Liver (tissue), 9 donors: ENCODE results near the gene WDR86. TPM values are rescaled to one million over a fixed set of nuclear protein-coding genes. Genes with fewer than 3 reads are reported as not detected.

Experiments used
- DNase-seq: peaks from one replicate; pipeline ENCODE4 v3.0.0-alpha.2; 2017; ENCODE audit warnings: low spot score
- H3K27ac ChIP-seq, 2 donors: one replicate each; pipeline ENCODE4 v1.7.0; 2013; ENCODE audit warnings: inconsistent platforms in 2 of 2, low read length in 2 of 2, control low read depth in 1 of 2, low read depth in 1 of 2, mild to moderate bottlenecking in 1 of 2
- H3K27me3 ChIP-seq, 4 donors: one replicate each; pipeline versions ENCODE4 v1.6.1 to v1.7.0; 2013; ENCODE audit warnings: low read length in 3 of 4, inconsistent platforms in 1 of 4, mild to moderate bottlenecking in 1 of 4, moderate library complexity in 1 of 4; ENCODE audit not compliant: control insufficient read depth in 4 of 4, insufficient read depth in 4 of 4
- H3K36me3 ChIP-seq, 4 donors: one replicate each; pipeline versions ENCODE4 v1.6.1 to v1.7.0; 2013; ENCODE audit warnings: low read length in 3 of 4, mild to moderate bottlenecking in 3 of 4, low read depth in 1 of 4, moderate library complexity in 1 of 4; ENCODE audit not compliant: control insufficient read depth in 4 of 4, insufficient read depth in 3 of 4
- H3K4me1 ChIP-seq, 4 donors: one replicate each; pipeline versions ENCODE4 v1.6.1 to v1.7.0; 2013; ENCODE audit warnings: low read length in 3 of 4, mild to moderate bottlenecking in 3 of 4, moderate library complexity in 1 of 4; ENCODE audit not compliant: control insufficient read depth in 4 of 4, insufficient read depth in 4 of 4
- H3K4me3 ChIP-seq, 3 donors: one replicate each; pipeline versions ENCODE4 v1.6.1 to v1.7.0; 2013; ENCODE audit warnings: low read length in 3 of 3, control low read depth in 1 of 3, low read depth in 1 of 3, mild to moderate bottlenecking in 1 of 3
- H3K9ac ChIP-seq, 2 donors: one replicate each; pipeline ENCODE4 v1.7.0; 2013; ENCODE audit warnings: low read length in 2 of 2, mild to moderate bottlenecking in 2 of 2, moderate library complexity in 2 of 2, control low read depth in 1 of 2, low read depth in 1 of 2
- H3K9me3 ChIP-seq, 4 donors: one replicate each; pipeline versions ENCODE4 v1.6.1 to v1.7.0; 2013; ENCODE audit warnings: low read length in 3 of 4; ENCODE audit not compliant: control insufficient read depth in 4 of 4
- FOXA1 ChIP-seq: IDR thresholded peaks from 2 replicates; pipeline ENCODE4 v1.6.1; 2016; ENCODE audit warnings: antibody characterized with exemption
- FOXA2 ChIP-seq: IDR thresholded peaks from 2 replicates; pipeline ENCODE4 v1.6.1; 2016; ENCODE audit warnings: antibody characterized with exemption
- GABPA ChIP-seq, 2 donors: IDR thresholded peaks in 1 of 2; conservative IDR thresholded peaks in 1 of 2; 2 replicates each; pipeline ENCODE4 v1.6.1; 2016; ENCODE audit warnings: antibody characterized with exemption in 2 of 2, mild to moderate bottlenecking in 1 of 2, moderate library complexity in 1 of 2
- HNF4A ChIP-seq, 2 donors: conservative IDR thresholded peaks; 2 replicates each; pipeline ENCODE4 v1.6.1; 2016; ENCODE audit warnings: antibody characterized with exemption in 2 of 2, mild to moderate bottlenecking in 2 of 2
- HNF4G ChIP-seq: IDR thresholded peaks from 2 replicates; pipeline ENCODE4 v1.6.1; 2016; ENCODE audit warnings: antibody characterized with exemption
- NR2F2 ChIP-seq: IDR thresholded peaks from 2 replicates; pipeline ENCODE4 v1.6.1; 2016; ENCODE audit warnings: antibody characterized with exemption
- RAD21 ChIP-seq, 2 donors: IDR thresholded peaks; 2 replicates each; pipeline ENCODE4 v1.6.1; 2016; ENCODE audit warnings: antibody characterized with exemption in 2 of 2, mild to moderate bottlenecking in 2 of 2
- RXRA ChIP-seq, 2 donors: IDR thresholded peaks; 2 replicates each; pipeline ENCODE4 v1.6.1; 2017 to 2018; ENCODE audit warnings: antibody characterized with exemption in 2 of 2, mild to moderate bottlenecking in 1 of 2
- SP1 ChIP-seq: IDR thresholded peaks from 2 replicates; pipeline ENCODE4 v1.6.1; 2018; ENCODE audit warnings: antibody characterized with exemption, mild to moderate bottlenecking
- YY1 ChIP-seq: IDR thresholded peaks from 2 replicates; pipeline ENCODE4 v1.6.1; 2016; ENCODE audit warnings: antibody characterized with exemption, mild to moderate bottlenecking
- WGBS: extraction: QIAGEN DNeasy Blood & Tissue Kit; methylation state at CpG from one replicate; pipeline ENCODE4 v1.1.7; 2013; 5-methylcytosine and 5-hydroxymethylcytosine counted together
- polyA plus RNA-seq, 2 donors: library from polyadenylated mRNA; stranded (reverse) in 1 of 2; unstranded in 1 of 2; fragments of 200-250 nt in 1 of 2; fragments of >200 nt in 1 of 2; fragmentation: Nextera tagmentation in 1 of 2; extraction: Ambion mirVana in 1 of 2; gene quantifications; one replicate each; pipeline versions ENCODE4 v1.2.1 to v1.2.3, GENCODE V29; 2013 to 2015
- total RNA-seq, 2 donors: library from RNA; depleted of rRNA; stranded (reverse); fragments of >200 nt; gene quantifications; one replicate each; pipeline ENCODE4 v1.2.3, GENCODE V29; 2014
- TF ChIP-seq, protein P1 (sequence below): IDR thresholded peaks from 2 replicates; pipeline ENCODE4 v1.6.1; 2016; ENCODE audit warnings: antibody characterized with exemption, mild to moderate bottlenecking
- TF ChIP-seq, protein P2 (sequence below): fragments of 150-350 bp; IDR thresholded peaks from 2 replicates; pipeline ENCODE4 v1.5.1; 2017; ENCODE audit warnings: improper control_type of control experiment, low read depth, low read length; ENCODE audit not compliant: missing input control
- TF ChIP-seq, protein P3 (sequence below): IDR thresholded peaks from 2 replicates; pipeline ENCODE4 v1.6.1; 2016; ENCODE audit warnings: antibody characterized with exemption
- TF ChIP-seq, protein P4 (sequence below): IDR thresholded peaks from 2 replicates; pipeline ENCODE4 v1.6.1; 2016; ENCODE audit warnings: antibody characterized with exemption
- donor health status: healthy.
- donor health status: healthy.
- donor health status: healthy.
- donor health status: healthy.
- donor health status: healthy.

The WDR86 gene
- total and polyA plus RNA-seq, 4 donors: 0.35 to 4.9 (median 0.77) TPM

DNA sequence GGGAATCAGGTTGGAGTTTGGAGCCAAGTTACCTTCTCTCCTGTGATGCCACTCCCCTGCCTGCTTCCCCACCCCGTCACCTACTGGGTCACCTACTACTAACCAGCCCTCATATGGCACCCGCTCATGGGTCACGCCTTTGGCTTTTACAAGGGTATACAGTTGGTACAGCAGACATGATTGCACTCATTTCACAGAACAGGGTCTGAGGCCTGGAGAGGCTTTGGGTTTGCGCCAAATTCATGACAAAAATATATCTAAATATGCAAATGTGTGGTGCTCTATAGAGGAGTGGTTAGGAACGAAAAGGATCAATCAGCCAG, 19.4 kb upstream of the WDR86 start (continued):
- TF ChIP-seq, protein P1, sequence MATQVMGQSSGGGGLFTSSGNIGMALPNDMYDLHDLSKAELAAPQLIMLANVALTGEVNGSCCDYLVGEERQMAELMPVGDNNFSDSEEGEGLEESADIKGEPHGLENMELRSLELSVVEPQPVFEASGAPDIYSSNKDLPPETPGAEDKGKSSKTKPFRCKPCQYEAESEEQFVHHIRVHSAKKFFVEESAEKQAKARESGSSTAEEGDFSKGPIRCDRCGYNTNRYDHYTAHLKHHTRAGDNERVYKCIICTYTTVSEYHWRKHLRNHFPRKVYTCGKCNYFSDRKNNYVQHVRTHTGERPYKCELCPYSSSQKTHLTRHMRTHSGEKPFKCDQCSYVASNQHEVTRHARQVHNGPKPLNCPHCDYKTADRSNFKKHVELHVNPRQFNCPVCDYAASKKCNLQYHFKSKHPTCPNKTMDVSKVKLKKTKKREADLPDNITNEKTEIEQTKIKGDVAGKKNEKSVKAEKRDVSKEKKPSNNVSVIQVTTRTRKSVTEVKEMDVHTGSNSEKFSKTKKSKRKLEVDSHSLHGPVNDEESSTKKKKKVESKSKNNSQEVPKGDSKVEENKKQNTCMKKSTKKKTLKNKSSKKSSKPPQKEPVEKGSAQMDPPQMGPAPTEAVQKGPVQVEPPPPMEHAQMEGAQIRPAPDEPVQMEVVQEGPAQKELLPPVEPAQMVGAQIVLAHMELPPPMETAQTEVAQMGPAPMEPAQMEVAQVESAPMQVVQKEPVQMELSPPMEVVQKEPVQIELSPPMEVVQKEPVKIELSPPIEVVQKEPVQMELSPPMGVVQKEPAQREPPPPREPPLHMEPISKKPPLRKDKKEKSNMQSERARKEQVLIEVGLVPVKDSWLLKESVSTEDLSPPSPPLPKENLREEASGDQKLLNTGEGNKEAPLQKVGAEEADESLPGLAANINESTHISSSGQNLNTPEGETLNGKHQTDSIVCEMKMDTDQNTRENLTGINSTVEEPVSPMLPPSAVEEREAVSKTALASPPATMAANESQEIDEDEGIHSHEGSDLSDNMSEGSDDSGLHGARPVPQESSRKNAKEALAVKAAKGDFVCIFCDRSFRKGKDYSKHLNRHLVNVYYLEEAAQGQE: no peak
- no peak for TF ChIP-seq FOXA1
- TF ChIP-seq, protein P2, sequence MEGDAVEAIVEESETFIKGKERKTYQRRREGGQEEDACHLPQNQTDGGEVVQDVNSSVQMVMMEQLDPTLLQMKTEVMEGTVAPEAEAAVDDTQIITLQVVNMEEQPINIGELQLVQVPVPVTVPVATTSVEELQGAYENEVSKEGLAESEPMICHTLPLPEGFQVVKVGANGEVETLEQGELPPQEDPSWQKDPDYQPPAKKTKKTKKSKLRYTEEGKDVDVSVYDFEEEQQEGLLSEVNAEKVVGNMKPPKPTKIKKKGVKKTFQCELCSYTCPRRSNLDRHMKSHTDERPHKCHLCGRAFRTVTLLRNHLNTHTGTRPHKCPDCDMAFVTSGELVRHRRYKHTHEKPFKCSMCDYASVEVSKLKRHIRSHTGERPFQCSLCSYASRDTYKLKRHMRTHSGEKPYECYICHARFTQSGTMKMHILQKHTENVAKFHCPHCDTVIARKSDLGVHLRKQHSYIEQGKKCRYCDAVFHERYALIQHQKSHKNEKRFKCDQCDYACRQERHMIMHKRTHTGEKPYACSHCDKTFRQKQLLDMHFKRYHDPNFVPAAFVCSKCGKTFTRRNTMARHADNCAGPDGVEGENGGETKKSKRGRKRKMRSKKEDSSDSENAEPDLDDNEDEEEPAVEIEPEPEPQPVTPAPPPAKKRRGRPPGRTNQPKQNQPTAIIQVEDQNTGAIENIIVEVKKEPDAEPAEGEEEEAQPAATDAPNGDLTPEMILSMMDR: no peak

DNA sequence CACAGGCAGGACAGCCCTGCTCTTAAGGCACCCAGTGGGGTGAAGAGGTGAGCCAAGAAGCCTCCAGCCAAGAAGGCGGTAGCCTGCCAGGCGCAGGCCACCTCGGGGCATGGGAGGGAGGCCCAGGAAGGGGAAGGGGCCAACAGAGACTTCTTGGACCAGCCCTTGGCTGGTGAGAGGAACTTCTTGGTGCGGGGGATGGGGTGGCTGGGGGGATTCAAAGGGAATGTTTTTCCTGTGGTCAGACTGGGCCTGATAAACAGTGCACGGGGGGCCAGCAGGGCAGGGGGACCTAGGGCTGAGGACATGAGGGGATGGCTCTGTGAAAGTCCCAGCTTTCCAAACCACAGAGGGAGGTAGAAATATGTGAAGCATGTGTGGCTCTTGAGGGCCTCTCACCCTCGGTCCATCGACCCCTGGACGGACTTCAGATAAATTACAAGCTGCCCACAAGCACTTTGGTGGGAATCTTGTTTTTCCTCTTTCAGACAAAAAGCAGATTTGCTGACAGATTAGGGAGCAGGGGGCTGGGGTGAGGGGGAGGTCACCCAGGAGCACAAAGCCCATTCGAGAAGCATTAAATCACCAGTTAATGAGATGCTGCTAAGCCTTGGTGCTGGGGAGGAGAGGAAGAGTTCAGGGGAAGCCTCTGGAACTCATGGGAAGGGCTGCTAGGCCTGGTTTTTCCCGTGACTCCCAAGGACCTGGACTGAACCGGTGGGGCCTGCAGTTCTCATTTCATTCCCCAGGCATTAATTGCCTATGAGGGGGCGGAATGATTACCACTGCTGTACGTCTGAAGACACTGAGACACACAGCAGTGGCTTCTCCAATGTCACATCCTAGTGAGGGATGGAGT, 18.8 kb upstream of the WDR86 start:
- WGBS: 75% methylated on average over 13 of the region's 13 CpGs
- TF ChIP-seq, protein P3, sequence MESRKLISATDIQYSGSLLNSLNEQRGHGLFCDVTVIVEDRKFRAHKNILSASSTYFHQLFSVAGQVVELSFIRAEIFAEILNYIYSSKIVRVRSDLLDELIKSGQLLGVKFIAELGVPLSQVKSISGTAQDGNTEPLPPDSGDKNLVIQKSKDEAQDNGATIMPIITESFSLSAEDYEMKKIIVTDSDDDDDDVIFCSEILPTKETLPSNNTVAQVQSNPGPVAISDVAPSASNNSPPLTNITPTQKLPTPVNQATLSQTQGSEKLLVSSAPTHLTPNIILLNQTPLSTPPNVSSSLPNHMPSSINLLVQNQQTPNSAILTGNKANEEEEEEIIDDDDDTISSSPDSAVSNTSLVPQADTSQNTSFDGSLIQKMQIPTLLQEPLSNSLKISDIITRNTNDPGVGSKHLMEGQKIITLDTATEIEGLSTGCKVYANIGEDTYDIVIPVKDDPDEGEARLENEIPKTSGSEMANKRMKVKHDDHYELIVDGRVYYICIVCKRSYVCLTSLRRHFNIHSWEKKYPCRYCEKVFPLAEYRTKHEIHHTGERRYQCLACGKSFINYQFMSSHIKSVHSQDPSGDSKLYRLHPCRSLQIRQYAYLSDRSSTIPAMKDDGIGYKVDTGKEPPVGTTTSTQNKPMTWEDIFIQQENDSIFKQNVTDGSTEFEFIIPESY: no peak
- peak; percentile 32 for TF ChIP-seq SP1
- peak; percentile 56 to 68 for TF ChIP-seq RXRA (IDR thresholded peaks at IDR 0.05)
- TF ChIP-seq NR2F2: peak; percentile 79
- no peak for DNase-seq
- Histone ChIP-seq H3K4me3 (no peak overlapping the region), H3K9ac (no peak overlapping the region), H3K4me1 (no peaks in the 10 kb centered on the region), H3K27me3 (peaks cover 0 to 2% (median 0%) of the 10 kb centered on the region in 4 donors), H3K36me3 (no peaks in the 10 kb centered on the region), H3K9me3 (no peaks in the 10 kb centered on the region), H3K27ac (peak overlapping the region in 1 of 2 donors; percentile 44)

DNA sequence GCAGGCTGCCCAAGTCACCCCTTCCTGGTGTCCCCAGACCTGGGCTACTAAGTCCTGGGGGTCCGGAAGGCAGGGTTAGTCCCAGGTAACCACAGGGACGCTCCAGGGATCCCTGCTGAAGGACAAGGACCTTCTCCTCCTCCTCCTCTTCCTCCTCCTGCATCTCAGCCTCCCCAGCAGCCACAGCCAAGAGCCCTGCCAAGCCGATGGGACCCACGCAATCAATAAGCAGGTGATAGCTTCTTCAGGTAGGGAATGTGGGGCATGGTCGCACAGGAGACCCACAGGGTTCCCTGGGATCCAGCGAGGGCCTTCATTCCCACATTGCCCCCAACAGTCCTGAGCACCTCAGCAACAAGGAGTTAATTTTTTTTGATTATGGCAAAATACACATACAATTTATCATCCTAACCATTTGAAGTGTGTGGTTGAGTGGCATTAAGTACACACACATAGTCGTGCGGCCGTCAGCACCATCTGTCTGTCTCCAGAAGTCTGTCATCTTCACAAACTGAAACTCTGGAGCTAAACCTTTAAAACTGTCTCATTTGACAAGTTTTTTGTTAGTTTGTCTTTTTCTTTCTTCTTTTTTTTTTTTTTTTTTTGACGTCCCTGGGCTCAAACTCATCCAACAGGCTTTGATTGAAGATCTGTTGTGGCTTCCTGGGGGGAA, 18.0 kb upstream of the WDR86 start:
- H3K36me3 ChIP-seq: no peaks in the 10 kb centered on the region
- peaks cover 0 to 2% (median 0%) of the 10 kb centered on the region in 4 donors for H3K27me3 ChIP-seq
- H3K4me3 ChIP-seq: no peak overlapping the region
- no peaks in the 10 kb centered on the region for H3K9me3 ChIP-seq
- no peak for DNase-seq
- H3K4me1 ChIP-seq: no peaks in the 10 kb centered on the region
- 73% methylated on average over 10 of the region's 10 CpGs for WGBS
- peak overlapping the region; percentile 35 to 37 for H3K27ac ChIP-seq
- no peak overlapping the region for H3K9ac ChIP-seq
- TF ChIP-seq RXRA (IDR thresholded peaks at IDR 0.05): no peak
- no peak for TF ChIP-seq RAD21 (IDR thresholded peaks at IDR 0.05)
- no peak for TF ChIP-seq GABPA (IDR thresholded peaks at IDR 0.05 in 1 of 2, conservative IDR thresholded peaks at IDR 0.05 in 1 of 2)
- TF ChIP-seq, protein P4, sequence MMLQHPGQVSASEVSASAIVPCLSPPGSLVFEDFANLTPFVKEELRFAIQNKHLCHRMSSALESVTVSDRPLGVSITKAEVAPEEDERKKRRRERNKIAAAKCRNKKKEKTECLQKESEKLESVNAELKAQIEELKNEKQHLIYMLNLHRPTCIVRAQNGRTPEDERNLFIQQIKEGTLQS: no peak
- no peak for TF ChIP-seq FOXA1
- TF ChIP-seq SP1: no peak
- TF ChIP-seq YY1: no peak
- TF ChIP-seq FOXA2: no peak
- TF ChIP-seq HNF4G: no peak
- no peak for TF ChIP-seq HNF4A (conservative IDR thresholded peaks at IDR 0.05)
- TF ChIP-seq, protein P1: no peak
